ENCODE measurements around the gene TTI1.

DNA sequence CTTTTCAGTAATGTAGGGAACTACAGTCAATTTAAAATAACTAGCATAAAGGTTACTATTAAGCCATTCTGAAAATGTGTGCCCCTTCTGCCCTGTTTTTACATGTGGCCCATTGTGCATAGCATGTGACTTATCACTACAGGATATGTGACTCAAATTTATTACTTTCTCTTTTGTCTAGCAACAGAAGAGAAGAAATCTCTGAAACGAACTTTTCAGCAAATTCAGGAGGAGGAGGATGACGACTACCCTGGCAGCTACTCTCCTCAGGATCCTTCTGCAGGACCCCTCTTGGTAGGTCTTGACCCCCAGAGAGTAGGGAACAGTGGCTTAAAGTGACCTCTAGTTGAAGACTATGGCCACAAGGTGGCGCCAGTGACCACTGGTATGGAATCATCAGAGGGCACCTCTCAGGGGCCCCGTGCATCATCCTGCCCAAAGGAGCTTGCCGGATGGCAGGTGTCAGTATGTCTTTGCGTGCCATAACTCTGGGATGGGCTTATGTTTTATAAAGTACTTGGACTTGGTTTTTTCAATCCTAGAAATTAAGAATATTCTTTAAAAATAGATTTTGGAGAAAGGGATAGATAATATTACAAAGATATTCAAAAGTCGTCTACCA, 24.2 kb upstream of the TTI1 start:
- TF ChIP-seq, protein P1, sequence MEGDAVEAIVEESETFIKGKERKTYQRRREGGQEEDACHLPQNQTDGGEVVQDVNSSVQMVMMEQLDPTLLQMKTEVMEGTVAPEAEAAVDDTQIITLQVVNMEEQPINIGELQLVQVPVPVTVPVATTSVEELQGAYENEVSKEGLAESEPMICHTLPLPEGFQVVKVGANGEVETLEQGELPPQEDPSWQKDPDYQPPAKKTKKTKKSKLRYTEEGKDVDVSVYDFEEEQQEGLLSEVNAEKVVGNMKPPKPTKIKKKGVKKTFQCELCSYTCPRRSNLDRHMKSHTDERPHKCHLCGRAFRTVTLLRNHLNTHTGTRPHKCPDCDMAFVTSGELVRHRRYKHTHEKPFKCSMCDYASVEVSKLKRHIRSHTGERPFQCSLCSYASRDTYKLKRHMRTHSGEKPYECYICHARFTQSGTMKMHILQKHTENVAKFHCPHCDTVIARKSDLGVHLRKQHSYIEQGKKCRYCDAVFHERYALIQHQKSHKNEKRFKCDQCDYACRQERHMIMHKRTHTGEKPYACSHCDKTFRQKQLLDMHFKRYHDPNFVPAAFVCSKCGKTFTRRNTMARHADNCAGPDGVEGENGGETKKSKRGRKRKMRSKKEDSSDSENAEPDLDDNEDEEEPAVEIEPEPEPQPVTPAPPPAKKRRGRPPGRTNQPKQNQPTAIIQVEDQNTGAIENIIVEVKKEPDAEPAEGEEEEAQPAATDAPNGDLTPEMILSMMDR (IDR thresholded peaks at IDR 0.05), result peak in 6 of 7 experiments; percentile 45 to 91 (median 78)
- peak in 1 of 3 donors; percentile 30 for TF ChIP-seq POLR2AphosphoS5 (IDR thresholded peaks at IDR 0.05)

All from stomach (tissue), 4 donors.